ENCODE data around the gene SLC4A1. TPM values are rescaled to one million over a fixed set of nuclear protein-coding genes. Genes with fewer than 3 reads are reported as not detected.

Gene SLC4A1
- total RNA-seq, 1 donor from 2014 or later: not detected

GRCh38 chr17:44221084-44221861 lies 46.7 kb downstream of the SLC4A1 start:
- no peaks in the 10 kb centered on the region for H3K27me3 ChIP-seq (ENCODE audit: control insufficient read depth, insufficient read depth, low read length)
- no peak for TF ChIP-seq CTCF (IDR thresholded peaks at IDR 0.05; ENCODE audit: insufficient read depth, low read length, severe bottlenecking)
- H3K36me3 ChIP-seq (ENCODE audit: control insufficient read depth, insufficient read depth, low read length): peaks cover 10% of the 10 kb centered on the region
- FAIRE-seq: no peak
- DNase-seq (ENCODE audit: low read depth): peak; percentile 62
- H3K4me3 ChIP-seq (ENCODE audit: low read depth, low read length): peak overlapping the region; percentile 84

- H3K36me3 ChIP-seq (ENCODE audit: control insufficient read depth, insufficient read depth, low read length): peaks cover 18% of the 10 kb centered on the region
- no peak for FAIRE-seq
- DNase-seq (ENCODE audit: low read depth): no peak
- H3K27me3 ChIP-seq (ENCODE audit: control insufficient read depth, insufficient read depth, low read length): no peaks in the 10 kb centered on the region
- H3K4me3 ChIP-seq (ENCODE audit: low read depth, low read length): peak overlapping the region; percentile 84
- TF ChIP-seq CTCF (IDR thresholded peaks at IDR 0.05; ENCODE audit: insufficient read depth, low read length, severe bottlenecking): no peak
Observed at GRCh38 chr17:44220213-44221083, 47.5 kb downstream of the SLC4A1 start.

- peaks cover 23% of the 10 kb centered on the region for H3K36me3 ChIP-seq (ENCODE audit: control insufficient read depth, insufficient read depth, low read length)
- H3K27me3 ChIP-seq (ENCODE audit: control insufficient read depth, insufficient read depth, low read length): no peaks in the 10 kb centered on the region
- no peak for FAIRE-seq
- peak within 1 kb of the TSS; percentile 84 for H3K4me3 ChIP-seq (ENCODE audit: low read depth, low read length)
- TF ChIP-seq CTCF (IDR thresholded peaks at IDR 0.05; ENCODE audit: insufficient read depth, low read length, severe bottlenecking): no peak
- DNase-seq (ENCODE audit: low read depth): no peak
Observed at GRCh38 chr17:44219616-44220212, 48.2 kb downstream of the SLC4A1 start, which contains the start of gene UBTF. TSS of gene UBTF (minus strand) at chr17:44219675. CDS start at chr17:44218229, 1,446 bp downstream.

- Histone ChIP-seq H3K4me3 (ENCODE audit: low read depth, low read length) (peak overlapping the region; percentile 84), H3K36me3 (ENCODE audit: control insufficient read depth, insufficient read depth, low read length) (peaks cover 25% of the 10 kb centered on the region), H3K27me3 (ENCODE audit: control insufficient read depth, insufficient read depth, low read length) (no peaks in the 10 kb centered on the region)
- DNase-seq (ENCODE audit: low read depth) (peak; percentile 34), FAIRE-seq (no peak)
- peak; percentile 55 for TF ChIP-seq CTCF (IDR thresholded peaks at IDR 0.05; ENCODE audit: insufficient read depth, low read length, severe bottlenecking)
Observed at GRCh38 chr17:44219108-44219615, 48.8 kb downstream of the SLC4A1 start.

GRCh38 chr17:44218344-44219107 lies 49.4 kb downstream of the SLC4A1 start:
- FAIRE-seq: no peak
- Histone ChIP-seq H3K27me3 (ENCODE audit: control insufficient read depth, insufficient read depth, low read length) (no peaks in the 10 kb centered on the region), H3K4me3 (ENCODE audit: low read depth, low read length) (peak overlapping the region; percentile 84), H3K36me3 (ENCODE audit: control insufficient read depth, insufficient read depth, low read length) (peaks cover 25% of the 10 kb centered on the region)
- DNase-seq (ENCODE audit: low read depth): peak; percentile 54
- TF ChIP-seq CTCF (IDR thresholded peaks at IDR 0.05; ENCODE audit: insufficient read depth, low read length, severe bottlenecking): peak; percentile 53

Measured in bronchial epithelial cell (primary cell).